H1 (cell line): ENCODE results near the gene ZRANB3. TPM values are rescaled to one million over a fixed set of nuclear protein-coding genes. Genes with fewer than 3 reads are reported as not detected.

Experiments
- HDAC6 ChIP-seq: IDR thresholded peaks from one replicate; pipeline ENCODE4 v1.7.1; 2012; ENCODE audit warnings: low read depth, mild to moderate bottlenecking, inconsistent platforms, low read length, moderate library complexity
- polyA plus RNA-seq, 7 experiments: library from polyadenylated mRNA; depleted of rRNA in 3 of 7; stranded (reverse) in 5 of 7; unstranded in 2 of 7; fragments of >200 nt in 5 of 7; fragments of 200-250 nt in 2 of 7; gene quantifications; 1 replicate in 5 of 7; 2 replicates in 1 of 7; 4 replicates in 1 of 7; pipeline versions ENCODE4 v1.2.1 to v1.2.3, GENCODE V29; 2011 to 2013; ENCODE audit warnings: missing spikeins in 2 of 7, mixed read lengths in 2 of 7
- total RNA-seq: library from RNA; stranded (reverse); fragmentation: NEBNext Ultra II Directional; extraction: Animal tissue kit (Norgen Biotek cat#: 25700); gene quantifications from 2 replicates; pipeline ENCODE4 v1.2.1, GENCODE V29; 2021

The ZRANB3 gene
- total and polyA plus RNA-seq, 2 of the 8 experiments (the other 6 are each of a cell fraction or from before 2014, with no cell fraction given) = 4.5 to 19.3 TPM

DNA sequence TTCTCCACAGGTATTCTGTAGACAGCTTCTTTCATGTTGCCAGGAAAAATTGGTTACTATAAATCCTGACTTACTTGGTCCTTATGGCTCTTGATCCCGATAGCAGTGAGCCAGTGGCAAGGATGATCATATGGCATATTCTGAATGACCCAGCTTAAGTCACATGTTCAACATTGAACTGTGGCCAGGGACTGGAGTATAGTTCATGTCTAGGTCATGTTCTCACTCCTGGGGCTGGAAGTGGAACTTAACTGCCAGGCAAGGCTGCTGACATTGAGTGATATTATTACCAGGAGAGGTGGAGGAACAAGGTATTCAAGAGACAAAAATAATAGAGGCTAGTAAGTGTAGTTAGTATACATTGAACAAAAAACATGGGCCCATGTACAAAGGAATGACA, 26.5 kb upstream of the ZRANB3 start (continued):
- TF ChIP-seq HDAC6 = no peak
